K562 (cell line): Measurements from ENCODE around the gene BCAR3. TPM values are rescaled to one million over a fixed set of nuclear protein-coding genes. Genes with fewer than 3 reads are reported as not detected.

Experiments
- CCAR2 ChIP-seq: fragments of 200-400 bp; formaldehyde crosslinking; IDR thresholded peaks from 2 replicates; pipeline ENCODE4 v1.6.1; 2017; ENCODE audit warnings: mild to moderate bottlenecking, low read depth, low read length
- CEBPG ChIP-seq, 3 experiments: fragments of 200-800 bp in 1 of 3; sonication (Bioruptor generic) in 1 of 3; sonication (generic) in 1 of 3; formaldehyde crosslinking in 1 of 3; IDR thresholded peaks in 2 of 3; conservative IDR thresholded peaks in 1 of 3; 2 replicates each; pipeline versions ENCODE4 v1.6.1 to v1.8.0; 2016 to 2022; ENCODE audit warnings: missing compliant biosample characterization in 2 of 3, missing genetic modification characterization in 2 of 3, mild to moderate bottlenecking in 1 of 3, missing genetic modification reagents in 1 of 3
- CHD1 ChIP-seq: fragments of 200-600 bp; sonication (generic); IDR thresholded peaks from one replicate; pipeline ENCODE4 v1.6.1; 2012; ENCODE audit warnings: mild to moderate bottlenecking, moderate library complexity, low read length, inconsistent platforms
- GABPA ChIP-seq: fragments of 200-800 bp; sonication (Bioruptor generic); conservative IDR thresholded peaks from 2 replicates; pipeline ENCODE4 v1.6.1; 2016; ENCODE audit warnings: low read depth, missing genetic modification characterization, missing compliant biosample characterization
- PCBP2 ChIP-seq: fragments of 200-400 bp; formaldehyde crosslinking; IDR thresholded peaks from 2 replicates; pipeline ENCODE4 v1.6.1; 2018; ENCODE audit warnings: low read length, low read depth, mild to moderate bottlenecking, moderate library complexity; ENCODE audit not compliant: poor library complexity, severe bottlenecking
- POLR2H ChIP-seq: IDR thresholded peaks from 2 replicates; pipeline ENCODE4 v1.6.1; 2016; ENCODE audit warnings: missing genetic modification characterization, low read depth, mild to moderate bottlenecking, control low read depth, missing compliant biosample characterization, moderate library complexity
- RBM15 ChIP-seq: fragments of 200-400 bp; formaldehyde crosslinking; IDR thresholded peaks from 2 replicates; pipeline ENCODE4 v1.6.1; 2018; ENCODE audit warnings: mild to moderate bottlenecking, low read length, moderate library complexity; ENCODE audit not compliant: insufficient read depth
- TAF1 ChIP-seq: IDR thresholded peaks from 2 replicates; pipeline ENCODE4 v1.6.1; 2011; ENCODE audit warnings: mild to moderate bottlenecking, low read length, moderate library complexity; ENCODE audit not compliant: insufficient read depth, control insufficient read depth, severe bottlenecking; ENCODE audit errors: extremely low read depth
- TARDBP ChIP-seq: fragments of 450-650 bp; IDR thresholded peaks from 2 replicates; pipeline ENCODE4 v1.6.1; 2016
- ZNF347 ChIP-seq: fragments of 450-650 bp; formaldehyde crosslinking; IDR thresholded peaks from 2 replicates; pipeline ENCODE4 v1.4.0; 2020; ENCODE audit warnings: low read depth, mild to moderate bottlenecking, moderate library complexity
- ZNF766 ChIP-seq: fragments of 200-800 bp; sonication (Bioruptor generic); conservative IDR thresholded peaks from 2 replicates; pipeline ENCODE4 v1.6.1; 2016; ENCODE audit warnings: missing genetic modification characterization, missing compliant biosample characterization
- polyA plus RNA-seq, 8 experiments: library from polyadenylated mRNA; depleted of rRNA in 4 of 8; stranded (reverse) in 5 of 8; unstranded in 3 of 8; fragments of >200 nt; fragmentation: Nextera tagmentation in 2 of 8; fragmentation: Illumina TruSeq in 1 of 8; extraction: Ambion mirVana in 2 of 8; extraction: Trizol in 1 of 8; gene quantifications; 2 replicates each; pipeline versions ENCODE4 v1.2.1 to v1.2.3, GENCODE V29; 2011 to 2014; ENCODE audit warnings: inconsistent platforms in 1 of 8, missing spikeins in 1 of 8
- total RNA-seq, 7 experiments: library from RNA; depleted of rRNA in 6 of 7; stranded (reverse); fragments of >200 nt in 6 of 7; fragmentation: Illumina TruSeq in 2 of 7; extraction: Trizol in 2 of 7; gene quantifications; 2 replicates each; pipeline versions ENCODE4 v1.2.1 to v1.2.3, GENCODE V29; 2011 to 2021; ENCODE audit warnings: low replicate concordance in 1 of 7
- TF ChIP-seq, protein P1 (sequence below): fragments of 200-600 bp; sonication (generic); IDR thresholded peaks from one replicate; pipeline ENCODE4 v1.6.1; 2012; ENCODE audit warnings: mild to moderate bottlenecking, low read depth, low read length, inconsistent platforms
- TF ChIP-seq, protein P2 (sequence below), 3 experiments: IDR thresholded peaks in 2 of 3; conservative IDR thresholded peaks in 1 of 3; 2 replicates each; pipeline ENCODE4 v1.5.1; 2011 to 2012; ENCODE audit warnings: low read length in 3 of 3, mild to moderate bottlenecking in 3 of 3, control low read depth in 2 of 3, improper control_type of control experiment in 1 of 3, inconsistent platforms in 1 of 3, low read depth in 1 of 3, mixed read lengths in 1 of 3, moderate library complexity in 1 of 3; ENCODE audit not compliant: insufficient read depth in 2 of 3

The BCAR3 gene
- total and polyA plus RNA-seq, 9 of the 15 experiments (the other 6 are each of a cell fraction or from before 2014, with no cell fraction given): 1.8 to 6.3 (median 3.8) TPM

DNA sequence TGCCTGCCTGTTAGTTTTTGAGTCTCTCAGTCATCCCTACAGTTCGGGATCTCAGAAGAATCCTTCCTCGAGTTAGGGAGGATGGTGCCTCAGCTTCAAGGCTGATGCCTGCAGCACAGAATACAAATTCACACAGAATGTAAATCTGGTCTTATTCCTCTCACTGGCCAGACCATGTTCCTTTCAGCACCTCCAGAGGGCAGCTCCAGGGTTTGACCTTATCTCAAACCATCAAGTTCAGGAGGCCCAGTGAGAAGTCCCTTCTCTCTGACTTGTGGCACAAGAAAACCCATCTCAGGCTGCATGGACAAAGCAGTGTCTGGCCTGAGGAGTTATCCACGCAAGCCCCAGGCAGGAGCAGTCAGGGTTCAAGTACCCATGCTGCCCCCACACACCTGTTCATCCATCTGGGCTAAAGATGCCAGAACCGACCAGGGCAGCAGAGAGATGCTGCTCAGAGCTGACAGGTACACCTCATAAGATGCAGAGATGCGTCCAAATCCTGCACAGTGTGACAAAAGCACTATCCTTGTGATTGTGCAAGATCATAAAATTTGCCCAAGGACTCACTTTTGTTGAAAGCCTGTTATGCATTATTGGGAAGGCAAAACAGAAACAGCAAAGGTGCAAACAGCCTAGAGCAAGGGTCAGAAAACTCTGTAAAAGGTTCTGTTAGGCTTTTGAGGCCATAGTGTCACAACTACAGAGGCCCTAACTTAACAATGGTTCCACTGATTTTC lies 49.8 kb downstream of the BCAR3 start (continued):
- no peak for TF ChIP-seq POLR2H (tag)
- no peak for TF ChIP-seq RBM15
- no peak for TF ChIP-seq TARDBP
- TF ChIP-seq CCAR2: no peak
- TF ChIP-seq ZNF766 (CRISPR knock-in tag): no peak
- no peak for TF ChIP-seq PCBP2
- TF ChIP-seq CHD1: no peak
- TF ChIP-seq CEBPG (CRISPR knock-in tag; IDR thresholded peaks at IDR 0.05): no peak
- TF ChIP-seq CEBPG (tag; conservative IDR thresholded peaks at IDR 0.05 in 1 of 2, IDR thresholded peaks at IDR 0.05 in 1 of 2): peak in 1 of 2 experiments; percentile 27; a peak in 1 of 4 replicates
- TF ChIP-seq, protein P1, sequence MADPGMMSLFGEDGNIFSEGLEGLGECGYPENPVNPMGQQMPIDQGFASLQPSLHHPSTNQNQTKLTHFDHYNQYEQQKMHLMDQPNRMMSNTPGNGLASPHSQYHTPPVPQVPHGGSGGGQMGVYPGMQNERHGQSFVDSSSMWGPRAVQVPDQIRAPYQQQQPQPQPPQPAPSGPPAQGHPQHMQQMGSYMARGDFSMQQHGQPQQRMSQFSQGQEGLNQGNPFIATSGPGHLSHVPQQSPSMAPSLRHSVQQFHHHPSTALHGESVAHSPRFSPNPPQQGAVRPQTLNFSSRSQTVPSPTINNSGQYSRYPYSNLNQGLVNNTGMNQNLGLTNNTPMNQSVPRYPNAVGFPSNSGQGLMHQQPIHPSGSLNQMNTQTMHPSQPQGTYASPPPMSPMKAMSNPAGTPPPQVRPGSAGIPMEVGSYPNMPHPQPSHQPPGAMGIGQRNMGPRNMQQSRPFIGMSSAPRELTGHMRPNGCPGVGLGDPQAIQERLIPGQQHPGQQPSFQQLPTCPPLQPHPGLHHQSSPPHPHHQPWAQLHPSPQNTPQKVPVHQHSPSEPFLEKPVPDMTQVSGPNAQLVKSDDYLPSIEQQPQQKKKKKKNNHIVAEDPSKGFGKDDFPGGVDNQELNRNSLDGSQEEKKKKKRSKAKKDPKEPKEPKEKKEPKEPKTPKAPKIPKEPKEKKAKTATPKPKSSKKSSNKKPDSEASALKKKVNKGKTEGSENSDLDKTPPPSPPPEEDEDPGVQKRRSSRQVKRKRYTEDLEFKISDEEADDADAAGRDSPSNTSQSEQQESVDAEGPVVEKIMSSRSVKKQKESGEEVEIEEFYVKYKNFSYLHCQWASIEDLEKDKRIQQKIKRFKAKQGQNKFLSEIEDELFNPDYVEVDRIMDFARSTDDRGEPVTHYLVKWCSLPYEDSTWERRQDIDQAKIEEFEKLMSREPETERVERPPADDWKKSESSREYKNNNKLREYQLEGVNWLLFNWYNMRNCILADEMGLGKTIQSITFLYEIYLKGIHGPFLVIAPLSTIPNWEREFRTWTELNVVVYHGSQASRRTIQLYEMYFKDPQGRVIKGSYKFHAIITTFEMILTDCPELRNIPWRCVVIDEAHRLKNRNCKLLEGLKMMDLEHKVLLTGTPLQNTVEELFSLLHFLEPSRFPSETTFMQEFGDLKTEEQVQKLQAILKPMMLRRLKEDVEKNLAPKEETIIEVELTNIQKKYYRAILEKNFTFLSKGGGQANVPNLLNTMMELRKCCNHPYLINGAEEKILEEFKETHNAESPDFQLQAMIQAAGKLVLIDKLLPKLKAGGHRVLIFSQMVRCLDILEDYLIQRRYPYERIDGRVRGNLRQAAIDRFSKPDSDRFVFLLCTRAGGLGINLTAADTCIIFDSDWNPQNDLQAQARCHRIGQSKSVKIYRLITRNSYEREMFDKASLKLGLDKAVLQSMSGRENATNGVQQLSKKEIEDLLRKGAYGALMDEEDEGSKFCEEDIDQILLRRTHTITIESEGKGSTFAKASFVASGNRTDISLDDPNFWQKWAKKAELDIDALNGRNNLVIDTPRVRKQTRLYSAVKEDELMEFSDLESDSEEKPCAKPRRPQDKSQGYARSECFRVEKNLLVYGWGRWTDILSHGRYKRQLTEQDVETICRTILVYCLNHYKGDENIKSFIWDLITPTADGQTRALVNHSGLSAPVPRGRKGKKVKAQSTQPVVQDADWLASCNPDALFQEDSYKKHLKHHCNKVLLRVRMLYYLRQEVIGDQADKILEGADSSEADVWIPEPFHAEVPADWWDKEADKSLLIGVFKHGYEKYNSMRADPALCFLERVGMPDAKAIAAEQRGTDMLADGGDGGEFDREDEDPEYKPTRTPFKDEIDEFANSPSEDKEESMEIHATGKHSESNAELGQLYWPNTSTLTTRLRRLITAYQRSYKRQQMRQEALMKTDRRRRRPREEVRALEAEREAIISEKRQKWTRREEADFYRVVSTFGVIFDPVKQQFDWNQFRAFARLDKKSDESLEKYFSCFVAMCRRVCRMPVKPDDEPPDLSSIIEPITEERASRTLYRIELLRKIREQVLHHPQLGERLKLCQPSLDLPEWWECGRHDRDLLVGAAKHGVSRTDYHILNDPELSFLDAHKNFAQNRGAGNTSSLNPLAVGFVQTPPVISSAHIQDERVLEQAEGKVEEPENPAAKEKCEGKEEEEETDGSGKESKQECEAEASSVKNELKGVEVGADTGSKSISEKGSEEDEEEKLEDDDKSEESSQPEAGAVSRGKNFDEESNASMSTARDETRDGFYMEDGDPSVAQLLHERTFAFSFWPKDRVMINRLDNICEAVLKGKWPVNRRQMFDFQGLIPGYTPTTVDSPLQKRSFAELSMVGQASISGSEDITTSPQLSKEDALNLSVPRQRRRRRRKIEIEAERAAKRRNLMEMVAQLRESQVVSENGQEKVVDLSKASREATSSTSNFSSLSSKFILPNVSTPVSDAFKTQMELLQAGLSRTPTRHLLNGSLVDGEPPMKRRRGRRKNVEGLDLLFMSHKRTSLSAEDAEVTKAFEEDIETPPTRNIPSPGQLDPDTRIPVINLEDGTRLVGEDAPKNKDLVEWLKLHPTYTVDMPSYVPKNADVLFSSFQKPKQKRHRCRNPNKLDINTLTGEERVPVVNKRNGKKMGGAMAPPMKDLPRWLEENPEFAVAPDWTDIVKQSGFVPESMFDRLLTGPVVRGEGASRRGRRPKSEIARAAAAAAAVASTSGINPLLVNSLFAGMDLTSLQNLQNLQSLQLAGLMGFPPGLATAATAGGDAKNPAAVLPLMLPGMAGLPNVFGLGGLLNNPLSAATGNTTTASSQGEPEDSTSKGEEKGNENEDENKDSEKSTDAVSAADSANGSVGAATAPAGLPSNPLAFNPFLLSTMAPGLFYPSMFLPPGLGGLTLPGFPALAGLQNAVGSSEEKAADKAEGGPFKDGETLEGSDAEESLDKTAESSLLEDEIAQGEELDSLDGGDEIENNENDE: no peak
- TF ChIP-seq, protein P2, sequence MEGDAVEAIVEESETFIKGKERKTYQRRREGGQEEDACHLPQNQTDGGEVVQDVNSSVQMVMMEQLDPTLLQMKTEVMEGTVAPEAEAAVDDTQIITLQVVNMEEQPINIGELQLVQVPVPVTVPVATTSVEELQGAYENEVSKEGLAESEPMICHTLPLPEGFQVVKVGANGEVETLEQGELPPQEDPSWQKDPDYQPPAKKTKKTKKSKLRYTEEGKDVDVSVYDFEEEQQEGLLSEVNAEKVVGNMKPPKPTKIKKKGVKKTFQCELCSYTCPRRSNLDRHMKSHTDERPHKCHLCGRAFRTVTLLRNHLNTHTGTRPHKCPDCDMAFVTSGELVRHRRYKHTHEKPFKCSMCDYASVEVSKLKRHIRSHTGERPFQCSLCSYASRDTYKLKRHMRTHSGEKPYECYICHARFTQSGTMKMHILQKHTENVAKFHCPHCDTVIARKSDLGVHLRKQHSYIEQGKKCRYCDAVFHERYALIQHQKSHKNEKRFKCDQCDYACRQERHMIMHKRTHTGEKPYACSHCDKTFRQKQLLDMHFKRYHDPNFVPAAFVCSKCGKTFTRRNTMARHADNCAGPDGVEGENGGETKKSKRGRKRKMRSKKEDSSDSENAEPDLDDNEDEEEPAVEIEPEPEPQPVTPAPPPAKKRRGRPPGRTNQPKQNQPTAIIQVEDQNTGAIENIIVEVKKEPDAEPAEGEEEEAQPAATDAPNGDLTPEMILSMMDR (IDR thresholded peaks at IDR 0.05 in 2 of 3, conservative IDR thresholded peaks at IDR 0.05 in 1 of 3; ENCODE audit: insufficient read depth in 2 of 3, low read depth in 1 of 3, low read length in 3 of 3): peak; percentile 47 to 59 (median 57)
- TF ChIP-seq ZNF347: no peak
- TF ChIP-seq TAF1: no peak
- TF ChIP-seq GABPA (tag): no peak
